ENCODE measurements around the gene SERPINE2.

SERPINE2 gene

GRCh38 chr2:224024270-224024669 is 14.8 kb downstream of the SERPINE2 start:
- H3K36me3 ChIP-seq (ENCODE audit: insufficient read depth): no peaks in the 10 kb centered on the region
- no peak overlapping the region for H2AFZ ChIP-seq (ENCODE audit: low read depth)
- H3K9ac ChIP-seq: no peak overlapping the region
- no peak overlapping the region for H3K27ac ChIP-seq
- H3K79me2 ChIP-seq (ENCODE audit: insufficient read depth, low read depth): no peaks in the 10 kb centered on the region
- no peaks in the 10 kb centered on the region for H3K27me3 ChIP-seq (ENCODE audit: insufficient read depth, low read depth)
- no peak overlapping the region for H3K4me2 ChIP-seq
- no peak overlapping the region for H3K4me3 ChIP-seq (IDR thresholded peaks at IDR 0.05; ENCODE audit: insufficient read depth, low read depth, low read length)
- no peaks in the 10 kb centered on the region for H4K20me1 ChIP-seq (ENCODE audit: insufficient read depth)
- TF ChIP-seq CTCF (conservative IDR thresholded peaks at IDR 0.05; ENCODE audit: low read depth, low read length): no peak
- H3K4me1 ChIP-seq (ENCODE audit: low read depth, poor library complexity, severe bottlenecking): peaks cover 23% of the 10 kb centered on the region

GRCh38 chr2:224023188-224023587 is 15.9 kb downstream of the SERPINE2 start:
- Histone ChIP-seq H3K27ac (peak overlapping the region; percentile 44; the same call in 1 of the 2 replicates), H3K79me2 (ENCODE audit: insufficient read depth, low read depth) (no peaks in the 10 kb centered on the region), H3K9ac (no peak overlapping the region), H3K4me2 (peak overlapping the region; percentile 31; the same call in 1 of the 2 replicates), H2AFZ (ENCODE audit: low read depth) (no peak overlapping the region), H3K4me3 (IDR thresholded peaks at IDR 0.05; ENCODE audit: insufficient read depth, low read depth, low read length) (no peak overlapping the region), H4K20me1 (ENCODE audit: insufficient read depth) (no peaks in the 10 kb centered on the region), H3K27me3 (ENCODE audit: insufficient read depth, low read depth) (no peaks in the 10 kb centered on the region), H3K36me3 (ENCODE audit: insufficient read depth) (no peaks in the 10 kb centered on the region), H3K4me1 (ENCODE audit: low read depth, poor library complexity, severe bottlenecking) (peaks cover 23% of the 10 kb centered on the region)
- TF ChIP-seq CTCF (conservative IDR thresholded peaks at IDR 0.05; ENCODE audit: low read depth, low read length): no peak

GRCh38 chr2:224022486-224022885 is 16.6 kb downstream of the SERPINE2 start:
- H3K36me3 ChIP-seq (ENCODE audit: insufficient read depth): no peaks in the 10 kb centered on the region
- H3K27me3 ChIP-seq (ENCODE audit: insufficient read depth, low read depth): no peaks in the 10 kb centered on the region
- peak overlapping the region; percentile 31; the same call in 1 of the 2 replicates for H3K4me2 ChIP-seq
- no peaks in the 10 kb centered on the region for H3K79me2 ChIP-seq (ENCODE audit: insufficient read depth, low read depth)
- peak overlapping the region; percentile 44 for H3K27ac ChIP-seq
- no peaks in the 10 kb centered on the region for H4K20me1 ChIP-seq (ENCODE audit: insufficient read depth)
- TF ChIP-seq CTCF (conservative IDR thresholded peaks at IDR 0.05; ENCODE audit: low read depth, low read length): no peak
- no peak overlapping the region for H3K4me3 ChIP-seq (IDR thresholded peaks at IDR 0.05; ENCODE audit: insufficient read depth, low read depth, low read length)
- no peak overlapping the region for H2AFZ ChIP-seq (ENCODE audit: low read depth)
- H3K4me1 ChIP-seq (ENCODE audit: low read depth, poor library complexity, severe bottlenecking): peaks cover 23% of the 10 kb centered on the region
- H3K9ac ChIP-seq: no peak overlapping the region

- H3K4me3 ChIP-seq (IDR thresholded peaks at IDR 0.05; ENCODE audit: insufficient read depth, low read depth, low read length): no peak overlapping the region
- no peak for TF ChIP-seq CTCF (conservative IDR thresholded peaks at IDR 0.05; ENCODE audit: low read depth, low read length)
- H3K36me3 ChIP-seq (ENCODE audit: insufficient read depth): no peaks in the 10 kb centered on the region
- no peak overlapping the region for H3K9ac ChIP-seq
- H2AFZ ChIP-seq (ENCODE audit: low read depth): no peak overlapping the region
- no peak overlapping the region for H3K4me2 ChIP-seq
- no peaks in the 10 kb centered on the region for H4K20me1 ChIP-seq (ENCODE audit: insufficient read depth)
- no peaks in the 10 kb centered on the region for H3K27me3 ChIP-seq (ENCODE audit: insufficient read depth, low read depth)
- H3K27ac ChIP-seq: no peak overlapping the region
- peaks cover 23% of the 10 kb centered on the region for H3K4me1 ChIP-seq (ENCODE audit: low read depth, poor library complexity, severe bottlenecking)
- no peaks in the 10 kb centered on the region for H3K79me2 ChIP-seq (ENCODE audit: insufficient read depth, low read depth)
Observed at GRCh38 chr2:224020523-224020922, 18.6 kb downstream of the SERPINE2 start.

All from KMS-11 (cell line).